HEK293 (cell line): ENCODE results near the gene AGRN.
A peak's percentile ranks its signal among the peaks of the same experiment; 100 is the strongest.

Experiments
- CTCF ChIA-PET: fragments of 350-600 bp; formaldehyde crosslinking; extraction: SDS; loops from one replicate; lab custom pipeline; 2021; ENCODE audit warnings: antibody characterized with exemption; lab: Yijun Ruan, JAX
- POLR2A ChIA-PET: fragments of 300-600 bp; formaldehyde crosslinking; extraction: SDS; loops from one replicate; lab custom pipeline; 2020; ENCODE audit warnings: antibody characterized with exemption, inconsistent platforms; lab: Yijun Ruan, JAX
- H3K27ac ChIP-seq: fragments of 200-500 bp; sonication (Bioruptor generic); 2 replicates; pipeline ENCODE4 v1.5.1; 2014; ENCODE audit warnings: low read depth, low read length, control low read depth, inconsistent platforms; ENCODE audit errors: extremely low read depth
- H3K36me3 ChIP-seq, 2 experiments: fragments of 200-500 bp in 1 of 2; sonication (Bioruptor generic) in 1 of 2; 1 replicate in 1 of 2; 2 replicates in 1 of 2; pipeline ENCODE4 v1.5.1; 2014 to 2017; ENCODE audit warnings: inconsistent platforms in 2 of 2, low read length in 2 of 2; ENCODE audit not compliant: control insufficient read depth in 2 of 2, insufficient read depth in 1 of 2
- H3K4me1 ChIP-seq: fragments of 200-500 bp; sonication (Bioruptor generic); 2 replicates; pipeline ENCODE4 v1.5.1; 2014; ENCODE audit warnings: mild to moderate bottlenecking, low read length, inconsistent platforms; ENCODE audit not compliant: control insufficient read depth, insufficient read depth
- H3K4me3 ChIP-seq: 2 replicates; pipeline ENCODE4 v1.5.1; 2011; ENCODE audit warnings: low read depth, mild to moderate bottlenecking, control low read depth, low read length, moderate library complexity
- H3K9me3 ChIP-seq: fragments of 200-500 bp; sonication (Bioruptor generic); 2 replicates; pipeline ENCODE4 v1.5.1; 2014; ENCODE audit warnings: low read depth, low read length, inconsistent platforms; ENCODE audit not compliant: control insufficient read depth, insufficient read depth
- CTCF ChIP-seq: fragments of 450-650 bp; formaldehyde crosslinking; IDR thresholded peaks from 2 replicates; pipeline ENCODE4 v1.5.1; 2016; ENCODE audit warnings: missing biosample characterization, missing genetic modification characterization
- OSR2 ChIP-seq: fragments of 450-650 bp; formaldehyde crosslinking; IDR thresholded peaks from 2 replicates; pipeline ENCODE4 v1.5.1; 2016; ENCODE audit warnings: missing biosample characterization, missing genetic modification characterization
- PATZ1 ChIP-seq: fragments of 450-650 bp; formaldehyde crosslinking; IDR thresholded peaks from 2 replicates; pipeline ENCODE4 v1.5.1; 2016; ENCODE audit warnings: missing biosample characterization, missing genetic modification characterization
- PRDM1 ChIP-seq: fragments of 450-650 bp; formaldehyde crosslinking; IDR thresholded peaks from 2 replicates; pipeline ENCODE4; 2016; ENCODE audit warnings: missing biosample characterization, missing genetic modification characterization
- ZBTB26 ChIP-seq: fragments of 450-650 bp; formaldehyde crosslinking; optimal IDR thresholded peaks from 2 replicates; pipeline ENCODE3; 2016; ENCODE audit warnings: missing biosample characterization, mild to moderate bottlenecking, missing genetic modification characterization
- ZBTB44 ChIP-seq: fragments of 450-650 bp; IDR thresholded peaks from 2 replicates; pipeline ENCODE4 v1.5.1; 2018; ENCODE audit warnings: missing biosample characterization, mild to moderate bottlenecking, missing genetic modification characterization
- ZBTB6 ChIP-seq: fragments of 450-650 bp; formaldehyde crosslinking; IDR thresholded peaks from 2 replicates; pipeline ENCODE4 v1.5.1; 2017; ENCODE audit warnings: missing biosample characterization, missing genetic modification characterization
- ZFP69B ChIP-seq: fragments of 450-650 bp; formaldehyde crosslinking; IDR thresholded peaks from 2 replicates; pipeline ENCODE4 v1.5.1; 2016; ENCODE audit warnings: missing biosample characterization, missing genetic modification characterization
- ZNF114 ChIP-seq: fragments of 450-650 bp; formaldehyde crosslinking; IDR thresholded peaks from 2 replicates; pipeline ENCODE4 v1.5.0; 2017; ENCODE audit warnings: missing biosample characterization, missing genetic modification characterization
- ZNF148 ChIP-seq: fragments of 450-650 bp; formaldehyde crosslinking; IDR thresholded peaks from 2 replicates; pipeline ENCODE4 v1.5.0; 2017; ENCODE audit warnings: missing biosample characterization, missing genetic modification characterization, borderline replicate concordance
- ZNF354C ChIP-seq: fragments of 450-650 bp; formaldehyde crosslinking; IDR thresholded peaks from 2 replicates; pipeline ENCODE4 v1.5.1; 2016; ENCODE audit warnings: missing biosample characterization, missing genetic modification characterization, low read depth, borderline replicate concordance
- ZNF362 ChIP-seq: fragments of 450-650 bp; formaldehyde crosslinking; IDR thresholded peaks from 2 replicates; pipeline ENCODE4 v1.5.1; 2016; ENCODE audit warnings: missing biosample characterization, missing genetic modification characterization
- ZNF416 ChIP-seq: fragments of 450-650 bp; formaldehyde crosslinking; IDR thresholded peaks from 2 replicates; pipeline ENCODE4 v1.5.1; 2016; ENCODE audit warnings: missing biosample characterization, missing genetic modification characterization
- ZNF548 ChIP-seq: fragments of 450-650 bp; formaldehyde crosslinking; IDR thresholded peaks from 2 replicates; pipeline ENCODE4 v1.5.1; 2016; ENCODE audit warnings: missing biosample characterization, missing genetic modification characterization
- ZNF555 ChIP-seq: fragments of 450-650 bp; formaldehyde crosslinking; conservative IDR thresholded peaks from 2 replicates; pipeline ENCODE4 v1.5.1; 2017; ENCODE audit warnings: missing biosample characterization, mild to moderate bottlenecking, missing genetic modification characterization, inconsistent platforms
- ZNF558 ChIP-seq: fragments of 450-650 bp; formaldehyde crosslinking; IDR thresholded peaks from 2 replicates; pipeline ENCODE4 v1.5.1; 2016; ENCODE audit warnings: missing biosample characterization, missing genetic modification characterization
- ZNF571 ChIP-seq: fragments of 450-650 bp; formaldehyde crosslinking; IDR thresholded peaks from 2 replicates; pipeline ENCODE4 v1.5.0; 2017; ENCODE audit warnings: missing biosample characterization, missing genetic modification characterization
- ZNF654 ChIP-seq: fragments of 450-650 bp; formaldehyde crosslinking; IDR thresholded peaks from 2 replicates; pipeline ENCODE4 v1.5.1; 2016; ENCODE audit warnings: low read depth, missing biosample characterization, missing genetic modification characterization
- ZNF660 ChIP-seq: fragments of 450-650 bp; IDR thresholded peaks from 2 replicates; pipeline ENCODE4 v1.5.1; 2018; ENCODE audit warnings: missing biosample characterization, mild to moderate bottlenecking, missing genetic modification characterization
- ZNF747 ChIP-seq: fragments of 450-650 bp; formaldehyde crosslinking; IDR thresholded peaks from 2 replicates; pipeline ENCODE4 v1.5.1; 2016; ENCODE audit warnings: missing biosample characterization, missing genetic modification characterization
- ZSCAN5A ChIP-seq: fragments of 450-650 bp; formaldehyde crosslinking; IDR thresholded peaks from 2 replicates; pipeline ENCODE4 v1.5.1; 2016; ENCODE audit warnings: missing biosample characterization, missing genetic modification characterization

The AGRN gene

GRCh38 chr1:1020000-1020404 lies at the start of gene AGRN:
TSS of gene AGRN (plus strand) at chr1:1020120. CDS start at chr1:1020173, 53 bp downstream.
- Histone ChIP-seq H3K27ac (peak within 1 kb of the TSS; percentile 80; the same call in 1 of the 2 replicates), H3K4me1 (peaks cover 3% of the 10 kb centered on the region; the same call in 1 of the 2 replicates), H3K4me3 (peak within 1 kb of the TSS; percentile 71), H3K36me3 (peaks cover 0 to 30% of the 10 kb centered on the region in 2 experiments; a peak in 1 of 3 replicates), H3K9me3 (no peaks in the 10 kb centered on the region)
- no peak for TF ChIP-seq ZNF660
- TF ChIP-seq ZNF555, result no peak
- no peak for TF ChIP-seq ZNF362 (tag by site-specific recombination)
- peak; percentile 56 for TF ChIP-seq ZBTB26 (tag by site-specific recombination)
- no peak for TF ChIP-seq ZNF548 (tag by site-specific recombination)
- no peak for TF ChIP-seq ZNF416
- TF ChIP-seq PRDM1 (tag by site-specific recombination), result no peak
- no peak for TF ChIP-seq ZNF654 (tag by site-specific recombination)
- no peak for TF ChIP-seq ZFP69B (tag by site-specific recombination)
- no peak for TF ChIP-seq ZSCAN5A
- TF ChIP-seq ZBTB6 (tag by site-specific recombination), result 0 out of 2 replicates have a peak, but pooled peaks have one; percentile 25
- TF ChIP-seq ZNF558 (tag by site-specific recombination), result no peak
- TF ChIP-seq ZNF354C (tag by site-specific recombination), result no peak
- no peak for TF ChIP-seq PATZ1
- POLR2A ChIA-PET, result interaction anchor here (0.6 to 5.6 kb wide), 6 partner anchors 13 to 98 kb away, joined by 3 to 44 read pairs (median 3); partner anchors contain the start of genes HES4 and PLEKHN1
- CTCF ChIA-PET, result interaction anchor here (1.4 to 3.2 kb wide), 4 partner anchors 13 to 44 kb away, joined by 4 to 31 read pairs (median 7); no protein-coding TSS in a partner anchor

GRCh38 chr1:970242-970972 lies 49.5 kb upstream of the AGRN start:
- H3K4me1 ChIP-seq, result peaks cover 5% of the 10 kb centered on the region
- H3K9me3 ChIP-seq, result no peaks in the 10 kb centered on the region
- peaks cover 0 to 2% of the 10 kb centered on the region in 2 experiments; a peak in 1 of 3 replicates for H3K36me3 ChIP-seq
- no peak overlapping the region for H3K27ac ChIP-seq
- H3K4me3 ChIP-seq, result no peak overlapping the region
- CTCF ChIA-PET, result no interaction called here
- POLR2A ChIA-PET, result no interaction called here
- TF ChIP-seq ZNF114 (tag by site-specific recombination), result no peak
- TF ChIP-seq ZNF148 (tag by site-specific recombination), result no peak
- no peak for TF ChIP-seq OSR2 (tag by site-specific recombination)
- TF ChIP-seq ZNF747, result no peak
- no peak for TF ChIP-seq ZNF571 (tag by site-specific recombination)
- no peak for TF ChIP-seq ZBTB44 (tag by site-specific recombination)
- no peak for TF ChIP-seq CTCF
